ENCODE data around the gene TCN1.

GRCh38 chr11:59813364-59813763 is 52.9 kb downstream of the TCN1 start:
- TF ChIP-seq CTCF (IDR thresholded peaks at IDR 0.05 in 2 of 3, conservative IDR thresholded peaks at IDR 0.05 in 1 of 3; ENCODE audit: borderline replicate concordance in 1 of 3, insufficient read depth in 1 of 3, low read depth in 2 of 3, low read length in 2 of 3), result no peak
- TF ChIP-seq REST (IDR thresholded peaks at IDR 0.05; ENCODE audit: low read depth), result no peak
- TF ChIP-seq ATF3 (IDR thresholded peaks at IDR 0.05), result no peak
- TF ChIP-seq POLR2AphosphoS5 (IDR thresholded peaks at IDR 0.05; ENCODE audit: low read depth, low read length), result no peak
- no peak for TF ChIP-seq ZBTB33 (IDR thresholded peaks at IDR 0.05; ENCODE audit: extremely low read depth, insufficient replicate concordance, low read length)
- no peak for TF ChIP-seq SP1 (IDR thresholded peaks at IDR 0.05; ENCODE audit: low read depth)
- no peak for TF ChIP-seq EZH2 (IDR thresholded peaks at IDR 0.05)
- no peak for TF ChIP-seq ZNF274 (IDR thresholded peaks at IDR 0.05; ENCODE audit: low read depth, low read length)
- no peak for TF ChIP-seq RAD21 (IDR thresholded peaks at IDR 0.05; ENCODE audit: low read depth)
- TF ChIP-seq SRF (IDR thresholded peaks at IDR 0.05; ENCODE audit: low read depth), result no peak
